HepG2 (cell line): ENCODE data around the gene GPR83. TPM values are rescaled to one million over a fixed set of nuclear protein-coding genes. Genes with fewer than 3 reads are reported as not detected.

Experiments used
- ATAC-seq: fragments of 200-7000 bp; cut with Tn5 transposase; 3 replicates; pipeline ENCODE4 v1.9.1; 2020; ENCODE audit warnings: mild to moderate bottlenecking, moderate library complexity
- BruUV-seq: library from RNA; stranded (reverse); fragments of 400-500 nt; replicated peaks from 2 replicates; lab custom pipeline; 2021; lab: Mats Ljungman, UMichigan
- CTCF ChIA-PET: fragments of 300-600 bp; formaldehyde crosslinking; extraction: SDS; loops from one replicate; lab custom pipeline; 2021; ENCODE audit warnings: low total read pairs, inconsistent platforms, low intra/inter-chr PET ratio; lab: Yijun Ruan, JAX
- POLR2A ChIA-PET: fragments of 350-600 bp; sonication (Branson Sonifier 250); formaldehyde crosslinking; loops from one replicate; lab custom pipeline; 2020; ENCODE audit warnings: antibody characterized with exemption, inconsistent platforms; lab: Yijun Ruan, JAX
- DNase-seq: peaks from one replicate; pipeline ENCODE4 v3.0.0-alpha.2; 2015; ENCODE audit warnings: low spot score
- FAIRE-seq: peaks from 3 replicates; lab custom pipeline; 2011; peaks lifted over from hg19 to GRCh38; lab: Jason Lieb, UNC
- H2AFZ ChIP-seq: one replicate; pipeline ENCODE4 v1.6.1; 2011; ENCODE audit warnings: low read length, inconsistent platforms
- H3K27ac ChIP-seq: fragments of 300-600 bp; 3 replicates; pipeline ENCODE4 v1.8.0; 2011; ENCODE audit warnings: mixed run types, mild to moderate bottlenecking, mixed read lengths, low read length, inconsistent platforms; ENCODE audit not compliant: insufficient read depth; ENCODE audit errors: extremely low read length
- H3K27me3 ChIP-seq, 2 experiments: fragments of 200-600 bp in 1 of 2; 2 replicates in 1 of 2; 3 replicates in 1 of 2; pipeline versions ENCODE4 v1.6.0 to v1.8.0; 2011; ENCODE audit warnings: low read length in 2 of 2, mild to moderate bottlenecking in 2 of 2, moderate library complexity in 2 of 2, inconsistent platforms in 1 of 2; ENCODE audit not compliant: insufficient read depth in 2 of 2, control insufficient read depth in 1 of 2
- H3K36me3 ChIP-seq, 2 experiments: fragments of 200-600 bp in 1 of 2; replicated peaks in 1 of 2; 2 replicates in 1 of 2; 3 replicates in 1 of 2; pipeline versions ENCODE4 v1.5.1 to v1.8.0; 2011; ENCODE audit warnings: low read length in 2 of 2, inconsistent platforms in 1 of 2; ENCODE audit not compliant: insufficient read depth in 2 of 2, control insufficient read depth in 1 of 2
- H3K4me1 ChIP-seq: 2 replicates; pipeline ENCODE4 v1.5.1; 2012; ENCODE audit warnings: low read length, inconsistent platforms; ENCODE audit not compliant: insufficient read depth
- H3K4me2 ChIP-seq: 2 replicates; pipeline ENCODE4 v1.6.0; 2011; ENCODE audit warnings: low read depth, low read length, inconsistent platforms
- H3K4me3 ChIP-seq, 3 experiments: fragments of 200-600 bp in 1 of 3; sonication (generic), shearing (Covaris generic) in 1 of 3; replicated peaks in 1 of 3; 2 replicates each; pipeline ENCODE4 v1.5.1; 2011 to 2016; ENCODE audit warnings: low read length in 3 of 3, inconsistent platforms in 2 of 3, low read depth in 2 of 3, mild to moderate bottlenecking in 2 of 3, control low read depth in 1 of 3, mixed read lengths in 1 of 3; ENCODE audit not compliant: insufficient read depth in 1 of 3
- H3K79me2 ChIP-seq: one replicate; pipeline ENCODE4 v1.6.1; 2011; ENCODE audit warnings: low read length, inconsistent platforms; ENCODE audit not compliant: insufficient read depth
- H3K9ac ChIP-seq: 2 replicates; pipeline ENCODE4 v1.6.0; 2011; ENCODE audit warnings: mild to moderate bottlenecking, low read depth, low read length, inconsistent platforms; ENCODE audit not compliant: insufficient read depth
- H3K9me3 ChIP-seq: 2 replicates; pipeline ENCODE4 v1.5.1; 2012; ENCODE audit warnings: mild to moderate bottlenecking, low read length
- H4K20me1 ChIP-seq: 2 replicates; pipeline ENCODE4 v1.6.0; 2011; ENCODE audit warnings: inconsistent platforms, mild to moderate bottlenecking, low read length, moderate library complexity; ENCODE audit not compliant: insufficient read depth
- CHD4 ChIP-seq: fragments of 200-600 bp; sonication (generic); IDR thresholded peaks from 2 replicates; pipeline ENCODE4 v1.7.0; 2017; ENCODE audit warnings: mild to moderate bottlenecking, low read length, borderline replicate concordance
- ELF1 ChIP-seq: sonication (generic); formaldehyde crosslinking; IDR thresholded peaks from 2 replicates; pipeline ENCODE4 v1.4.0; 2020; ENCODE audit warnings: missing genetic modification reagents
- KMT2B ChIP-seq: IDR thresholded peaks from 2 replicates; pipeline ENCODE4 v1.6.1; 2016; ENCODE audit warnings: missing genetic modification reagents, missing compliant biosample characterization
- MED8 ChIP-seq: sonication (generic); formaldehyde crosslinking; IDR thresholded peaks from 2 replicates; pipeline ENCODE4 v1.8.1; 2023; ENCODE audit warnings: mild to moderate bottlenecking, missing genetic modification reagents; ENCODE audit not compliant: insufficient replicate concordance
- SOX13 ChIP-seq, 3 experiments: fragments of 450-650 bp in 1 of 3; sonication (generic) in 1 of 3; formaldehyde crosslinking in 1 of 3; IDR thresholded peaks in 2 of 3; conservative IDR thresholded peaks in 1 of 3; 2 replicates each; pipeline versions ENCODE4 v1.5.0 to v1.6.1; 2016 to 2020; ENCODE audit warnings: antibody characterized with exemption in 1 of 3, mild to moderate bottlenecking in 1 of 3, missing compliant biosample characterization in 1 of 3, missing genetic modification reagents in 1 of 3, moderate library complexity in 1 of 3
- ZNF230 ChIP-seq: sonication (generic); formaldehyde crosslinking; IDR thresholded peaks from 2 replicates; pipeline ENCODE4 v1.4.0; 2020; ENCODE audit warnings: mild to moderate bottlenecking, missing genetic modification reagents
- ZNF333 ChIP-seq: sonication (generic); formaldehyde crosslinking; IDR thresholded peaks from 2 replicates; pipeline ENCODE4 v1.4.0; 2020; ENCODE audit warnings: mild to moderate bottlenecking, missing genetic modification reagents, borderline replicate concordance
- WGBS: methylation state at CpG from one replicate; pipeline ENCODE4 v1.1.6; 2017; ENCODE audit warnings: low lambda C conversion rate; 5-methylcytosine and 5-hydroxymethylcytosine counted together
- in situ Hi-C: cut with HindIII; loops from 2 replicates; pipeline ENCODE4 v1.10.0; 2017; ENCODE audit warnings: low pct_unique_long_range_greater_than_20kb; ENCODE audit not compliant: extremely low pct_ligation_motif_present
- intact Hi-C: fragments of 100-400 bp; cut with micrococcal nuclease; formaldehyde crosslinking; loops from one replicate; pipeline ENCODE4 v1.10.0; 2022; ENCODE audit not compliant: unreplicated experiment
- polyA plus RNA-seq, 8 experiments: library from polyadenylated mRNA; depleted of rRNA in 3 of 8; stranded (reverse) in 7 of 8; unstranded in 1 of 8; fragments of >200 nt; fragmentation: Illumina TruSeq in 4 of 8; extraction: Trizol in 4 of 8; gene quantifications; 2 replicates each; pipeline versions ENCODE4 v1.2.1 to v1.2.3, GENCODE V29; 2011 to 2016; ENCODE audit warnings: low read depth in 4 of 8, missing spikeins in 1 of 8, mixed read lengths in 1 of 8; ENCODE audit not compliant: insufficient read depth in 1 of 8
- total RNA-seq, 5 experiments: library from RNA; depleted of rRNA; stranded (reverse); fragments of >200 nt; fragmentation: Illumina TruSeq; extraction: Trizol; gene quantifications; 2 replicates each; pipeline ENCODE4 v1.2.3, GENCODE V29; 2016; ENCODE audit warnings: low read depth in 1 of 5
- TF ChIP-seq, protein P1 (sequence below): sonication (generic); formaldehyde crosslinking; IDR thresholded peaks from 2 replicates; pipeline ENCODE4 v1.4.0; 2020; ENCODE audit warnings: missing genetic modification reagents, borderline replicate concordance

Gene GPR83
- total and polyA plus RNA-seq, 2 of the 13 experiments (the other 11 are each of a cell fraction or from before 2014, with no cell fraction given): 0.04 to 0.11 TPM

DNA sequence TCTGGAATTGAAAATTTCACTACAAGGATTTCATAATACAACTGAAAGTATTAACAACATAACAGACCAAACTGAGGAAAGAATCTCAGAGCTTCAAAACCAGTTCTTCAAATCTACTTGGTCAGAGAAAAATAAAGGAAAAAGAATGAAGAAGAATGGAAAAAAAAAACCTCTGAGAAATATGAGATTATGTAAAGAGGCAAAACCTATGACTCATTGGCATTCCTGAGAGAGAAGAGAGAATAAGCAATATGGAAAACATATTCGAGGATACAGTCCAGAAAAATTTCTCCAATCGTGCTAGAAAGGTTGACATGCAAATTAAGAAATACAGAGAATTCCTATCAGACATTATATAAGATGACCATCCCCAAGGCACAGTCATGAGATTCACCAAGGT, 23.4 kb upstream of the GPR83 start:
- Histone ChIP-seq H4K20me1 (no peaks in the 10 kb centered on the region), H3K9me3 (no peaks in the 10 kb centered on the region), H3K4me3 (no peak overlapping the region), H3K4me2 (no peak overlapping the region), H3K27ac (no peak overlapping the region), H3K9ac (no peak overlapping the region), H3K27me3 (no peaks in the 10 kb centered on the region), H3K79me2 (no peaks in the 10 kb centered on the region), H2AFZ (no peak overlapping the region), H3K4me1 (no peaks in the 10 kb centered on the region), H3K36me3 (peaks cover 5 to 27% of the 10 kb centered on the region in 2 experiments; a peak in 4 of 5 replicates)
- ChIA-PET POLR2A (no interaction called here), CTCF (no interaction called here)
- DNase-seq: no peak
- intact Hi-C loops (no loop called here), in situ Hi-C loops (loop anchor here (25.0 kb wide), 1 partner anchor 237 kb away; no protein-coding TSS in a partner anchor)
- no peak for FAIRE-seq
- ATAC-seq: no peak
- TF ChIP-seq ZNF230 (CRISPR knock-in tag) (no peak), ELF1 (no peak), MED8 (CRISPR knock-in tag) (no peak), SOX13 (IDR thresholded peaks at IDR 0.05) (no peak), SOX13 (CRISPR knock-in tag; conservative IDR thresholded peaks at IDR 0.05 in 1 of 2, IDR thresholded peaks at IDR 0.05 in 1 of 2) (no peak), CHD4 (no peak), ZNF333 (no peak), KMT2B (CRISPR knock-in tag) (no peak)
- TF ChIP-seq, protein P1, sequence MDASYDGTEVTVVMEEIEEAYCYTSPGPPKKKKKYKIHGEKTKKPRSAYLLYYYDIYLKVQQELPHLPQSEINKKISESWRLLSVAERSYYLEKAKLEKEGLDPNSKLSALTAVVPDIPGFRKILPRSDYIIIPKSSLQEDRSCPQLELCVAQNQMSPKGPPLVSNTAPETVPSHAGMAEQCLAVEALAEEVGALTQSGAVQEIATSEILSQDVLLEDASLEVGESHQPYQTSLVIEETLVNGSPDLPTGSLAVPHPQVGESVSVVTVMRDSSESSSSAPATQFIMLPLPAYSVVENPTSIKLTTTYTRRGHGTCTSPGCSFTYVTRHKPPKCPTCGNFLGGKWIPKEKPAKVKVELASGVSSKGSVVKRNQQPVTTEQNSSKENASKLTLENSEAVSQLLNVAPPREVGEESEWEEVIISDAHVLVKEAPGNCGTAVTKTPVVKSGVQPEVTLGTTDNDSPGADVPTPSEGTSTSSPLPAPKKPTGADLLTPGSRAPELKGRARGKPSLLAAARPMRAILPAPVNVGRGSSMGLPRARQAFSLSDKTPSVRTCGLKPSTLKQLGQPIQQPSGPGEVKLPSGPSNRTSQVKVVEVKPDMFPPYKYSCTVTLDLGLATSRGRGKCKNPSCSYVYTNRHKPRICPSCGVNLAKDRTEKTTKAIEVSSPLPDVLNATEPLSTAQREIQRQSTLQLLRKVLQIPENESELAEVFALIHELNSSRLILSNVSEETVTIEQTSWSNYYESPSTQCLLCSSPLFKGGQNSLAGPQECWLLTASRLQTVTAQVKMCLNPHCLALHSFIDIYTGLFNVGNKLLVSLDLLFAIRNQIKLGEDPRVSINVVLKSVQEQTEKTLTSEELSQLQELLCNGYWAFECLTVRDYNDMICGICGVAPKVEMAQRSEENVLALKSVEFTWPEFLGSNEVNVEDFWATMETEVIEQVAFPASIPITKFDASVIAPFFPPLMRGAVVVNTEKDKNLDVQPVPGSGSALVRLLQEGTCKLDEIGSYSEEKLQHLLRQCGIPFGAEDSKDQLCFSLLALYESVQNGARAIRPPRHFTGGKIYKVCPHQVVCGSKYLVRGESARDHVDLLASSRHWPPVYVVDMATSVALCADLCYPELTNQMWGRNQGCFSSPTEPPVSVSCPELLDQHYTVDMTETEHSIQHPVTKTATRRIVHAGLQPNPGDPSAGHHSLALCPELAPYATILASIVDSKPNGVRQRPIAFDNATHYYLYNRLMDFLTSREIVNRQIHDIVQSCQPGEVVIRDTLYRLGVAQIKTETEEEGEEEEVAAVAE: no peak
- no TSS peak for BruUV-seq
- WGBS: 96% methylated on average over 2 of the region's 2 CpGs
